CD4-positive, alpha-beta T cell treated with Interleukin-17A for 4 hours (primary cell): ENCODE results near the gene PANX2.

Experiments
- DNase-seq: peaks from one replicate; pipeline ENCODE4 v3.0.0-alpha.2; 2020; ENCODE audit warnings: mixed read lengths

PANX2 gene

DNA sequence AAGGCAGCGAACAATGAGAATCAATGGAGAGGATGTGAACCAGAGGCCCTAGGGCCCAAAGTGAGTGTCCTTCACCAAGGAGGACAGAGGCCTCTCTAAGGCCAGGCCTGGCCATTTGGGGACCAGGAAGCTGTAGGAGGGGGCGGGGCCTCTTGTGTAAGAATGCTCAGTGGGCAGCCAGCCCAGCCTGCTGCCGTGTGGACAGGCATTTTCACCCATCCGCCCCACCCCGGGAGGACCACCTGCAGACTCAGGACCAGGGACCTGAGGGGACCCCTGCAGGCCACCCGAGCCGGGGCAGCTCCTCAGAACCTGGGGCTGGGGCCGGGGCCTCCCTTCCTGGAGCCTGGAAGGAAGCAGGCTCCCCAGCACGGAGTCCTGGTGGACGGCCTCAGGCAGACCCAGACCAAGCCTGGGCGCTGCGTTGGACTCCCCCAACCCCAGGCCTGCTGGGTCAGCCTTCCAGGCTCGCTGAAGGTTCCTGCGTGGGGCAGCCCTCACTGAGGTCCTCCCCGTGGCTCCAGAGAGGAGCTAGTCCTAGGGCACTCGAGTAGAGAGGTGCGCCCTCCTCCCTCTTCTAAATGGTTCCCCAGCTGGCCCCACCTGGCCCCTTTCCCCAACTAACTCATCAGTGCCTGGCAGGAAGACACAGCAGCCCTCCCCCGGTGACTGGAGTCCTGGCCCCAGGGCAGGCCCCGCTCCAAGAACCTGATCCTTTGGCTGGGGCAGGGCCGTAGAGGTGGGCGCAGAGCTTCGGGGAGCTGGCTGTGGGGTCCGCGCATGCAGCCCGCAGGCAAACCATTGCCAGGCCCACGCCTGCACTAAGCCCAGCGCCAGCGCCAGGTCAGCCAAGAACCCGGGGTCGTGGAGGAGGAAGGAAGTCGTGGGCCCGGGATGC lies 13.7 kb downstream of the PANX2 start:
- no peak for DNase-seq

DNA sequence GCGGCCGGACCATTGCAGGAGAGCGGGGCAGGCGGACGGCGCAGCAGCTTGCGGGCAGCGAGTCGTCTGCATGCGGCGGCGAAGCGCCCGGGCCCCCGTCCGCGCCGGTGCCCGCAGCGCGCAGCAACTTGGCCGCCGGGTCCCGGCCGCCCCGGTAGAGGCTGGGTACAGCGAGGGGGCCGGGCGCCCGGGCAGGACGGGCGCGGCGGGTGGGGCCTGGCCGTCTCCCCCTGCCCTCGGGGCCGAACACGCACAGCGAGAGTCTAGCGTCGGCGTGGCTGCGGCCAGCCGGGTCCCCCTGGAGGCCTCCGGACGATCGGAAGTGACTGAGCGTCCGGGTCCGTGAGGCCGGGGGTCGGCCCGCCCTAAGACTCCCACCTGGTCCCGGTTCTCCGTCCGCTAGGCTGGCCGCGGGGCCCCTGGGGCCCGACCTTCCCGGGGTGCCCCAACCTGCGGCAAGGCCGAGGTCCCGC lies 14.4 kb downstream of the PANX2 start:
- DNase-seq = no peak

DNA sequence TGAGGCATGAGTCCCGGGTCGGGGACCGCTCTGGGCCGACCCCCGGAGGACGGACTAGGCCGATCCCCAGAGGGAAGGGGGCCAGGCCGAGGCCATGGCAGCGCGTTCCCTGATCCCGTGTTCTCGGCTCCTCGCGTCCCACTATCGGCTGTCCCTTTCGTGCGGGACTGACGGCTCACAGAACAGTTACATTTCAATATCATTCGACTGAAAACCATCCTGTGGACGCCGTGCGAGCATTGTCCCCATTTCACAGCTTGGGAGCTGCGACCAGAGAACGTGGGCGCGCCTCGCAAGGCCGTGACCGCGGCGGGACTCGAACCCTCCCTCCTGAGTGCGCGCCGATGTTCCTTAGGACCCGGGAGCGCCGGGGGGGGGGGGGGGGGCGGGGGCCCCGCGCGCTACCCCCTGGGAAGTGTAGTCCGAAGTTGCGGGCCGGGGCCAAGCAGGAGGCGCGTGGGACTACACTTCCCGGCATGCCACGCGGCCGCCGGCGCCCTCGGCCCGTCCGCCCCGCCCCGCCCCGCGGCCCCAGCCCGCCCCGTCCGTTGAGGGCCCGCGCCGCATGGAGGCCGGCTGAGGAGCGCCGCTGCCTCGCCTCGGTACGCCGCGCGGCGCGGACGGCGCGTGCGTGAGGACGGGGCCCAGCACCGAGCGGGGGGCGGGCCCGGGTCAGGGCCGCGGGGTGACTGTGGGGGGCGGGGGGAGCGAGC lies 15.0 kb downstream of the PANX2 start, which contains the start of gene TRABD:
TSS of gene TRABD (plus strand) at position 539 of the 713 bp plus-strand sequence. CDS start 7,148 bp downstream, outside the sequence.
- peak; percentile 95 for DNase-seq

DNA sequence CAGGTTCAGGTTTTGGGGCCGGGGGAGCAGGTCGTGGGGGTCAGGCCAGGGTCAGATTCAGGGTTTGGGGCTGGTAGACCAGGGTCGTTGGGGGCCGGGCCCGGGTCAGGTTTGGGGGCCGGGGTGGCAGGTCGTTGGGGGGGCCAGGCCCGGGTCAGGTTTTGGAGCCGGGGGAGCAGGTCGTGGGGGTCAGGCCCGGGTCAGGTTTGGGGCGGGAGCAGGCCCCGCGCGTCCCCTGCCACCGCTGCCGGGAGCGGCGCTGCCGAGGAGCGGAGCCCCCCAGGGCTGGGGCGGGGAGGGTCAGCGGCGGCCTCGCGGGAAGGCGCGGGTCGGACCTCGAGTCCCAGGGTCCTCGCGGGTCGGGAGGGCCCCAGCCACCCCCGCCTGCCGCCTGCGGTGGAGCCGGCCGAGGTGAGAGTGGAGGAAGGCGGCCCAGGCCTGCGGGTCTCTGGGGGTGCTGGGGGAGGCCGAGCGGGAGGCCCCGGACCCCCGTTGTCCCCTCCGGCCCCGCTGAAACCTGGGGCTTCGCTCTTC lies 15.7 kb downstream of the PANX2 start:
- peak; percentile 23 for DNase-seq

DNA sequence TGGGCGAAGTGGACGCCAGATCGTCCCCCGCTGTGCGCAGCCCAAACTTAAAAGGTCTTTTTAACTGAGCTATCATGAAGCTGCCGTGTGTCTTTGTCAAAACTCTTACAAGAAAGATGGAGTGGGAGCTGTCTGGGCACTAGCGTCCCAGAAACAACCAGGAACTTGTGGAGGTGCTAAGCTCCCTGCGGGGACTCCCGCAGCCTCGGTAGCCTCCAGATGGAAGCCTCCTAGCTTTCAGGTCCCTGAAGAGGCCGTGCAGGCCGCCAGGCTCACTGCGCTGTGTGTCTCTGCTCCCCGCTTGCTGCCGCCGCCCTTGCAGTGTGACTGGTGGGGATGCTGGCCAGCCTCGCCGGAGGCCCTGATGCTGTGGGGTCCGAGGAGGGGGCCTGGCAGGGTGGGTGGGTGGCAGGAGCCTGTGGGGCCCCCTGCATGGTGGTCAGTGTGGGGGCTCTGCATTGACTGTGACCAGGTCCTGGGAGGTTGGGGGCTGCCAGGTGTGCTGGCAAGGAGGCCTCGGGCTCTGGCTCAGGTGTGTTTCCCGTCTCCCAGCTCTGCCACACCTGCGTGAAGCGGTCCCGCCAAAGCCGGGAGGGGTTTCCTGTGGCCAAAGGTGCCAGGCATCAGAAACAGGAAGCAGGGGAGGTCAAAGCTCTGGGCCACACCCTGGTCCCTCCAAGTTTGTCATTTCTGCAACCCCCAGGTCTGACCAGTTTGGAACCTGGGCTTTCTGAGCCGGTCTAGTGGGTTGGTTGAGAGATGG lies 16.4 kb downstream of the PANX2 start:
- peak; percentile 30 for DNase-seq

DNA sequence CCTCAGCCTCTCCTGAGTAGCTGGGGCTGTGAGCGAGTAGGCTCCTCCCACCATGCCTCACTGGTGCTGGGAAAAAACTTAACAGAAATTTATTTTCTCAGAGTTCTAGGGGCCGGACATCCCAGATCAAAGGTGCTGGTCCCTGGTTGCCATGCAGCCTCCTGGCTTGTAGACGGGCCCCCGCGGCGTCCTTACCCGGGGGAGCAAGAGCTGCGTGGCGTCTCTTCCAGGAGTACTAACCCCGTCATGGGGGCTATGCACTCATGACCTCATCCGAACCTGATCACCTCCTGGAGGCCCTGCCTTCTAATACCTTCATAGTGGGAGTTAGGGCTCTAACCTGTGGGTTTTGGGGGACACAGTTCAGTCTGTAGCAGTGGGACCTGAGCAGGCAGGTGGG lies 17.8 kb downstream of the PANX2 start:
- no peak for DNase-seq

DNA sequence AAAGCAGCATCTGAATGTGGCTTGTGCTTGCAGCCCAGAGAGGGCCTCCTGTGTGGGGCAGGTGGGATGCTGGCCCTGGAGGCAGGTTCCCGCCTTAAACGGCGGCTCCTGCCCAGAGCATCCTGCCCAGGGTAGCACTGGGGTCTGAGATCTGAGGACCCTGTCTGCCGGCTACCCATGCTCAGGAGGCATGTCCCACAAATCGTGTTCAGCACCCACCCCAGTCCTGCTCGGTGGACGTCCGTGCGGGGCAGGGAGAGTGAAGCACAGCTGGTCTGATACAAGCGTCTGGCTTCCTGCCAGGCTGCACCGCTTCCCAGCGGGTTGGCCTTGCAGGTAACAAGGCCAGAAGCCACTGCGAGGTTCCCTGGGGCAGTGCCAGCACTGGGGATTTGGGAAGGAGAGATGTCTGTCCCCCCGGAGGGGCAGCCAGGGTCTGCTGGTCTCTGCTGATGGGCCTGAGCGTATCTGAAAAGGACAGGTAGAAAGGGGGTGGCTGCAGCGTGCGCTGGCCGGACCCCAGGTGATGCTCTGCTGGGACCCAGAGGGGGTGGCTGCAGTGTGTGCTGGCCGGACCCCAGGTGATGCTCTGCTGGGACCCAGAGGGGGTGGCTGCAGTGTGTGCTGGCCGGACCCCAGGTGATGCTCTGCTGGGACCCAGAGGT lies 18.8 kb downstream of the PANX2 start:
- DNase-seq = peak; percentile 39

DNA sequence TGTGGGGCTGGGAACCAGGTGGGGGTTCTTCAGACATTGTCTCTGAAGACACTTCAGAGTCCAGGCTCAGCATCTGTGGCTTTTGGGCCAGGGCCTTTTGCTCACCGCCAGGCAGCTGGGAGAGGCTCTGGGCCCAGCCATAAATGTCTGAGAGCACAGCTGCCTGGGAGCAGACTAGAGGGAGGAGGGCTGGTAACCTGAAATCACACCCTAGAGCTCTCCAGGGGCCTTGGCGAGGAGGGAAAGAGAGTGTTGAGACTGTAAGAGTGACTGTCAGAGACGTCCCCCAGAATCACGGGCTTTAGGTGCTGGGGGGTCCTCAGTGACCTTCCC lies 19.3 kb downstream of the PANX2 start:
- no peak for DNase-seq

DNA sequence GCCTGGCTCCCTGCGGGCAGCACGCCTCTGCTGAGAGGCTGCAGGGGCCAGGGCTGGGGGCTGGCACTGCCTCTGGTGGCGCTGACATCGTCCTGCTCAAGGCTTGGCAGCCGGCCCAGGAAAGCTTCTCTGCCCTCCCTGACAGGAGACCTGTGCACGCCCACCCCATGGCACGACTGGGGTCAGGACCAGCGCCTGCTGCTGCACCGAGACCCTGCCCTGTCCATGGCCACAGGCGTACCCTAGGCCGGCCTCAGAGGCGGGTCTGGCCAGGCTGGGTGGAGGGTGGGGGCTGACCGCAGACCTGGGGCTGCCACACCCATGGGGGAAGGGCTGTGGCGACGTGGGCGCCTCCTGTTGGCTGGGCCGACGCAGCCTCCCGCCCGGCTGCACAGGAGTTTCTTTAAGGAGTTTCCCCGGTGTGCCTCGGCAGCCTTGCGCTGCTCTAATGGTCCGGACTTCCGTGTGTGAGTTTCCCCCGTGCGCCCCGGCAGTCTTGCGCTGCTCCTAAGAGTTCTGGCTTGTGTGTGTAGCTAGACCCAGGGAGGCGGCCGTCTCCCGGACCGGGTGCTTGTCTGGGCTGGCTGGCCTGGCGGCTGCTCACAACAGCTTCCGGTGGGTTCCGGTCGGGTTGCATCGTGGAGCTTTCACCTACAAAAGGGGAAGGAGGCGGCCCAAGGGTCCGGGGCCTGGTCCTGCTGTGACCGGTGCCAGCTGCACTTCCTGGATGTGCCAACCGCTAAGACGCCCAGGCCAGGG lies 19.8 kb downstream of the PANX2 start:
- DNase-seq = peak; percentile 87

DNA sequence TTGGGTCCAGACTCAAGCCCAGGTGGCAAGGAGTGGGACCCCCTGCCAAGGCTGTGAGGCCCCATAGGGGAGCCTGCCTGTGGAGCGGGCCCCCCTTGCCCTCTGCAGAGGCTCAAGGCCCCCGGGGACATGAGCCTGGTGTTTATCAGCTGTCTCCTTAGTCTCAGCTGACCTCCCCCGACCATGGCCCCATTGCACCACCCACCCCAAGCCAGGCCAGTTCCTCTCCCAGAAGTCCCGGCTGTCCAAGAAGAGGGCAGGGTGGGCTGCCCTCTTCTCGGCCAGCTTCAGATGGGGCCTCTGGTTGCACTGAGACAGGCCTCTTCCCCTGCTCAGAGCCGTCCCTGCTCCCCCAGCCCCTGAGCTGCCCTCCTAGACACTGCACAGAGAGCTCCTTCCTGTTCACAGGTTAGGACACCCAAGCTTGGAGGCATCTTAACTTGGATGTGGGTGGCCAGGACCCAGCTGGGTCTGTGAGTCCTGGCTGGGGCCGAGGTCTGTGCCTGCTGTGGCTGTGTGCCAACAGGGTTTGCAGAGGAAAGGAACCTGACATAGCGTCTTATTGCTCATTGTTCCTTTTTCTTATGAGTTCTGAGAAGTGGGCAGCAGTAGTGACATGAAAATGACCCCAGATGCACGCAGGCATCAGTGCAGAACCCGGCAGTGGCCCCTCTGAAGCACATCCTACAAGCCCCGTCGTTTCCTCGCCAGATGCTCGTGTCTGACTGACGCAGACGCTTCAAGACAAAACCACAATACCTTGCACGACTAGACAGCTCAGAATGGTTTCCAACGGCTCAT lies 20.6 kb downstream of the PANX2 start:
- DNase-seq = peak; percentile 86

DNA sequence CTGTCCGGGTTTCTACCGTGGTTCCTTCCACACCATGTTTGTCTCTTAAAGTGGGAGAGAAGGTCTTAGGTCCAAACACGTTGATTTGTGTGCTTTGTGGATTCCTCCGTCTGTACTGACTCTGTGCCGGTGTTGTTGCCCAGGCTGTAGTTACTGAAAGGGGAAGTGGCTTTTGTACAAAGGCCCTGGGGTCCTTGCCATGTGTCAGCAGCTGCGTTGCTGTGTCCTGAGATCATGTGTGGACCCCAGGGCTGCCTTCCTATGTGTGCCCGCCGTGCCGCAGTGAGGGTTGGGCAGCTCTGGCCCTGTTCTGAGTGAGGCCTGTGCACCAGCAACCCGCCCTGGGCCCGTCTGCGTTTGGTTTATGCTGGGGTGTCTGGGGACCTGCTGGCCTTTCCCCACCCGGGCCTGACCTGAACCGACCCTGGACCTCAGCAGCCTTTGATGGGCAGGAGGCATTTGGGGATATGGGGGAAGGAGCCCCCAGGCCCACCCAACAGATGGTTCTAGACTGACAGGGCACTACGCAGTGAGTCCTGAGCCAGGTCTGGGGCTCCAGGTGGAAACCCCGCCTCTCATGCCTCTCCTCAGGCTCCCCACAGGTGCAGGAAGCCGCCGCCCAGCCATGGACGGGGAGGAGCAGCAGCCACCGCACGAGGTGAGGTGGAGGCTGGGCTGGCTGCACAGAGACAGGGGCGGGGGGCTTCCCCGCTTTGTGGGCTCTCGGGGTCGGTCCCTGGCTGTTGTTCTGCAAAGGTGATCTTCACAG lies 22.1 kb downstream of the PANX2 start:
- peak; percentile 83 for DNase-seq

DNA sequence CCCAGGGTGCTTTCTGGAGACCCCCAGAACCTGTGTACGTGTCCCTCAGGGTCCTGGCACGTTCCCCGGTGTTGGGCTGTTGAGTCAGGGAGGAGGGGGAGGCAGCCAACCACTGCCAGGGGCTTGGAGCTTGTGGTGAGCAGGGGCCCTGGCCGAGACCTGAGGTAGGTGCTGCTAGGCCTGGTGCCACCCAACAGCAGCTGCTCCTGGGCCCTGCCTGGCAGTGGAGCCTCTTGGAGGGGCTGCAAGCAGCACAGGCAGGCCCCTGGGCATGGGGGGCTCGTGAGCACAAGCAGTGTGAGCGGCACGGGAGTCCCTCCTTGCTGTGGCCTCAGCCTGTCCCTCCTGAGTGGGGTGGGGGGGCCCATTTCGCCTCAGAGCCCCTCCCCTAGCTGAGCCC lies 23.1 kb downstream of the PANX2 start:
- no peak for DNase-seq

DNA sequence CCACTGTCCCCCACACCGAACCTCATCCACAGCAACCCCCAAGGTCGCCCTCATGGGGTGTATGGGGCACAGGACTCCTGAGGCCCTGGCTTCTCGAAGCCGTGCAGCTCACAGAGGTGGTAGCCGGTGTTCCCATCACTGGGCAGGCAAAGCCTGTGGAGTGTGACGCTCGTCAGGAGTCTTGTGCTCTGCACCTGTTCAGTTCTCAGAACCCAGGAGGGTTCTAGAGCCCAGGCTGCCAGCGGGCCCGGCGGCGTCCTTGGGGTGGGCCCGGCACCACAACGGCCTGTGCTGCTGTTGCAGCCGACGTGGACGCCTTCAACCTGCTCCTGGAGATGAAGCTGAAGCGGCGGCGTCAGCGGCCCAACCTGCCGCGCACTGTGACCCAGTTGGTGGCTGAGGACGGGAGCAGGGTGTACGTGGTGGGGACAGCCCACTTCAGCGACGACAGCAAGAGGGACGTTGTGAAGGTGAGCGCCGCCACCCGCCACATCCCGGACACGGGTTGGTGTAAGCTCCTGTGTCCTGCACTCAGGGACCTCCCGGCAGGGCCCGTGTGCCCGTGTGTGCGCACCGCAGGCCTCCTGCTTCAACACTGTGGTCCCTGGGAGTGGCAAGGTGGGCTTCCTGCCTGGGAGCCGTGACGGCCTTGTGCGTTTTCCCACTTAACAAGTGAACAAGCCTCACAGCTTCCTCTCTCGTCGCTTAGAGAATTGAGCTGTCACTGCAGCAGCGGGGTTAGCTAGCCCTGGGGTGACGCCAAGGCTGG lies 23.7 kb downstream of the PANX2 start:
- no peak for DNase-seq

DNA sequence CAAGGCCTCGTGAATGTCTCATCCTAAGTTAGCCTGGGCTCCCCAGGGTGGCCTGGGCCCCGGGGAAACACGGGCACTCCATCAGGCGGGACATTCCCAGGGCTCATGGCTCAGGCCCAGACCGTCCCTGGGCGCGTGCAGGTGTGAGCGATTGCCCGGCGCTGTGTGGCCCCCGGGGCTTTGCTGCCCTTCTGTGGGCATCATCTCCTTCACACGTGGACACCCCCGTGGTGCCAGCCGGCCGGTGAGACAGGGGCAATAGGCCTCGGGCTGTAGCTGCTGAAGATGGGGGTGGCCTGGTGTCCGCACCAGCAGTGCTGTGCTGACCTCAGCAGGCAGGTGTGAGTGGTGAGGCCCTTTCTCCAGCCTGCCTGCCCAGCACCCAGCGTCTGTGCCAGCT lies 25.7 kb downstream of the PANX2 start:
- no peak for DNase-seq

DNA sequence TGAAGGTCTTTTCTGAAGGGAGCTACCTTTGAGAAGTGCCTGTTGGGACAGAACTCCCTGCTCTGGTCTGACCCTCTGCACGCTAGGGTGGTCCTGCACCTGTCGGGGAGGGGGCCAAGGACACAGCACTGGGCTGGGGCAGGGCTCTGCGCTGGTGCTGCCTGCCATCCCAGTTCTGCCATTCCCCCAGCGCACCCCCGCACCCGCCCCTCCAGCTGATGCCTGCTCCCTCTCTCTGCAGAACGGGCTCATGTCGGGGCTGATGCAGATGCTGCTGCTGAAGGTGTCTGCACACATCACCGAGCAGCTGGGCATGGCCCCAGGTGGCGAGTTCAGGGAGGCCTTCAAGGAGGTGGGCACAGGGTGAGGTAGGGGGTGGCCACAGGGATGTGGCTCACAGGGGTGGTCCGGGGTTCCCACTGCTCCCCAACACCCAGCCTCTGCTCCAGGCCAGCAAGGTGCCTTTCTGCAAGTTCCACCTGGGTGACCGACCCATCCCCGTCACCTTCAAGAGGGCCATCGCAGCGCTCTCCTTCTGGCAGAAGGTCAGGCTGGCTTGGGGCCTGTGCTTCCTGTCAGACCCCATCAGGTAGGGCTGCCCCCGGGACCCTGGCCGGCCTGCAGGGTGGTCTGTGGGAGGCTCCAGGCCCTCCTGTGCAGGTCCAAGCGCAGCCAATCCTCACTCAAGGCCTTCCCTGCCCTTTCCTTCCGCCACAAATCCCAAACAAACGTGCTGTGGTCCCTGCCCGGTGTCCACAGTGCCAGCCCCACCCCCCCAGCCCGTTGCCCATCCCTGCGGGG lies 26.7 kb downstream of the PANX2 start:
- DNase-seq = no peak

DNA sequence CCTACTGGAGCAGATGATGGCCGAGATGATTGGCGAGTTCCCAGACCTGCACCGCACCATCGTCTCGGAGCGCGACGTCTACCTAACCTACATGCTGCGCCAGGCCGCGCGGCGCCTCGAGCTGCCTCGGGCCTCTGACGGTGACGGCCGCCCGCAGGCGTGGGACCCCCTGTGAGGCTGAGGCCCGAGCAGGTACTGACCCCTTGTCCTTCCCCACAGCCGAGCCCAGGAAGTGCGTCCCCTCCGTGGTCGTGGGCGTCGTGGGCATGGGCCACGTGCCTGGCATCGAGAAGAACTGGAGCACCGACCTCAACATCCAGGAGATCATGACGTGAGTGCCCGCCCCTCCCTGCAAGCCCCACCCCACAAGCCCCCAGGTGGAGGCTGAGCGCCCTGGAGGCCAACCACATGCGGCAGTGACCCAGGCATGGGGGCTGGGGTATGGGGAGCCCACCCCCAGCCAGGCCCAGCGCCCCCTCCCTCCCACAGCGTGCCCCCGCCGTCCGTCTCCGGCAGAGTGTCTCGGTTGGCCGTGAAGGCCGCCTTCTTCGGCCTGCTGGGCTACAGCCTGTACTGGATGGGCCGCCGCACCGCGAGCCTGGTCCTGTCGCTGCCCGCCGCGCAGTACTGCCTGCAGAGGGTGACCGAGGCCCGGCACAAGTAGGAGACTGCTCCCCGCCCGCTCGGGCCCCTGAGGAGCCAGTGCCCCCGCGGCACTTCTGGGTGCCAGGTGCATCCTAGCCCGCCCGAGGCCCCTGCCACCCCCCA lies 27.5 kb downstream of the PANX2 start:
- DNase-seq = no peak

DNA sequence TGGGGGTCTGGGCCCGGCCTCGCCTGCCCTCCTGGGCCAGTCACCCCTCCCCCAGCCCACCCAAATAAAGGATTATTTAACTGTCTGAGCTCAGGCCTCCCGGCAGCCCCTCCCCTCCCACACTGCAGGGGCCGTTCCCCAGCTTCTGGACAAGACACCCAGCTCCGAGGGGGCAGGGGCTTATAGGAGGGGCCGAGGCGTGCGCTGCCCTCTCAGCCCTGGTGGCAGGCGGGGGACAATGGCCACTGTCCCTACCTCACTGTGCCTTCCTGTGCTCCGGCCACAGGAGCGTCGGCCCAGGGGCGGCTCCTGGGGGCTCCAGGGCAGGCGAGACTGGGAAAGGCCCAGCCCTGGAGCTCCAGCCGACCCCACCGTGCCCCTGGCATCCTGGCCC lies 28.1 kb downstream of the PANX2 start:
- no peak for DNase-seq
